ENCODE measurements around the gene MBD1.
"Not testable (repeated sequence)": the region's sequence is repeated elsewhere in the genome, so short reads cannot be mapped to it uniquely, and the experiment has no call there.

MBD1 gene

GRCh38 chr18:50232419-50232818 lies 48.9 kb downstream of the MBD1 start:
- WGBS, 2 experiments, result 59 to 62% methylated on average over 2 of the region's 2 CpGs
- no peak overlapping the region for H3K4me3 ChIP-seq (ENCODE audit: insufficient read depth, low read depth, low read length)

GRCh38 chr18:50231621-50232020 lies 49.7 kb downstream of the MBD1 start:
- Histone ChIP-seq H3K27ac (ENCODE audit: insufficient read depth, low read depth, low read length, poor library complexity, severe bottlenecking) (no peak overlapping the region), H3K4me3 (ENCODE audit: insufficient read depth, low read depth, low read length) (no peak overlapping the region), H3K27me3 (ENCODE audit: control insufficient read depth, insufficient read depth, low read length, poor library complexity, severe bottlenecking) (no peaks in the 10 kb centered on the region), H3K9me3 (ENCODE audit: control insufficient read depth, low read length) (no peaks in the 10 kb centered on the region), H3K4me1 (ENCODE audit: control insufficient read depth, insufficient read depth, low read length) (peaks cover 9% of the 10 kb centered on the region), H3K36me3 (ENCODE audit: control insufficient read depth, insufficient read depth, low read length) (no peaks in the 10 kb centered on the region)
- WGBS, 2 experiments, result 83 to 88% methylated on average over 4 of the region's 4 CpGs

More at GRCh38 chr18:50232419-50232818, 48.9 kb downstream of the MBD1 start:
- Histone ChIP-seq H3K36me3 (ENCODE audit: control insufficient read depth, insufficient read depth, low read length) (no peaks in the 10 kb centered on the region), H3K4me1 (ENCODE audit: control insufficient read depth, insufficient read depth, low read length) (peaks cover 9% of the 10 kb centered on the region), H3K27me3 (ENCODE audit: control insufficient read depth, insufficient read depth, low read length, poor library complexity, severe bottlenecking) (no peaks in the 10 kb centered on the region), H3K9me3 (ENCODE audit: control insufficient read depth, low read length) (no peaks in the 10 kb centered on the region), H3K27ac (ENCODE audit: insufficient read depth, low read depth, low read length, poor library complexity, severe bottlenecking) (no peak overlapping the region)

DNA sequence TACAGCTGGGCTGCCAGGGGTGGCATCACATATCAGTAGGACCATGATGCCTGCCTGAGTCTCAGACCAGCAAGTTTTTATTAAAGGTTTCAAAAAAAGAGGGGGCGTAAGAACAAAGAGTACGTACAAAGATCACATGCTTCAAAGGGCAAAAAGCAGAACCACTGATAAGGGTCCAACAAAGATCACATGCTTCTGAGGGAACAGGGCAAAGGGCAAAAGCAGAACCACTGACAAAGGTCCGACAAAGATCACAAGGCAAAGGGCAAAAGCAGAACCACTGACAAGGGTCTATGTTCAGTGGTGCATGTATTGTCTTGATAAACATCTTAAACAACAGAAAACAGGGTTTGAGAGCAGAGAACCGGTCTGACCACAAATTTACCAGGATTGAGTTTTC lies 61.1 kb downstream of the MBD1 start:
- 88 to 89% methylated on average over 4 of the region's 4 CpGs for WGBS, 2 experiments
- not testable (repeated sequence) for H3K36me3 ChIP-seq (ENCODE audit: control insufficient read depth, insufficient read depth, low read length); H3K4me1 ChIP-seq (ENCODE audit: control insufficient read depth, insufficient read depth, low read length); H3K27ac ChIP-seq (ENCODE audit: insufficient read depth, low read depth, low read length, poor library complexity, severe bottlenecking); H3K4me3 ChIP-seq (ENCODE audit: insufficient read depth, low read depth, low read length); H3K9me3 ChIP-seq (ENCODE audit: control insufficient read depth, low read length); H3K27me3 ChIP-seq (ENCODE audit: control insufficient read depth, insufficient read depth, low read length, poor library complexity, severe bottlenecking)
